Measurements from ENCODE around the gene FOCAD. TPM values are rescaled to one million over a fixed set of nuclear protein-coding genes. Genes with fewer than 3 reads are reported as not detected.

The FOCAD gene
- total RNA-seq, 1 donor from 2014 or later: 60.1 TPM

DNA sequence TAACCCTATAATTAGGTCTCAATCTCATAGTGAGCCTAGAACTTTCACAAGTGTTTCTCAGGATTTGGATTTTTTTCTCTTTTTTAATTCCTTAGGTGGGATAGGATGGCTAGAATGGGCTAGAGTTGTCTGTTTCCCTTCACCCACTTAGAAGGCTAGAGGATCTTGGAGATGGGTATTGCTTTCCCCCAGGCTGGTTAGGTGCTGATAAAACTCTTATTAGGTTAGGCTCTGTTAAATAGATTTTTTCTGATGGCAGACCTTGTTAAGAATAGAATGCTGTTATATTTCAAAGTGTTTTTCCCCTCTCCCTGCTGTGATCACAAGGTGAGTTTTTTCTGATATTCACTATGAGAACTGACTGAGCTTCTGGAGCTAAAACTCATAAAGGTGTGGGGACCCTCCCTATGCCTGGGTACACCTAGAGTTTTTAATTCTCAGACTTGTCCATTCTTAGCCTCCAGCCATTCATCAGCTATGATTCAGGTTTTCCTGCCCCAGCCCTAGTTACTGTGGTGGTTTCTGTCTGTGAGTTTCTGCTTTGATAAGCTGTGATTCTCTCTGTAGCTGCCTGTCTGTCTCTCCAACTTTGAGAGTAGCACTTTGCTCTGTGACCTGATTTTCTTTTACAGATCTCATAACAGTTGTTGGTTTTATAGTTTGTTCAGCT lies 215.0 kb downstream of the FOCAD start:
- peaks cover 4% of the 10 kb centered on the region for H3K4me1 Mint-ChIP-seq
- H3K27ac Mint-ChIP-seq (ENCODE audit: unreplicated experiment): no peak overlapping the region
- TF ChIP-seq, protein P1, sequence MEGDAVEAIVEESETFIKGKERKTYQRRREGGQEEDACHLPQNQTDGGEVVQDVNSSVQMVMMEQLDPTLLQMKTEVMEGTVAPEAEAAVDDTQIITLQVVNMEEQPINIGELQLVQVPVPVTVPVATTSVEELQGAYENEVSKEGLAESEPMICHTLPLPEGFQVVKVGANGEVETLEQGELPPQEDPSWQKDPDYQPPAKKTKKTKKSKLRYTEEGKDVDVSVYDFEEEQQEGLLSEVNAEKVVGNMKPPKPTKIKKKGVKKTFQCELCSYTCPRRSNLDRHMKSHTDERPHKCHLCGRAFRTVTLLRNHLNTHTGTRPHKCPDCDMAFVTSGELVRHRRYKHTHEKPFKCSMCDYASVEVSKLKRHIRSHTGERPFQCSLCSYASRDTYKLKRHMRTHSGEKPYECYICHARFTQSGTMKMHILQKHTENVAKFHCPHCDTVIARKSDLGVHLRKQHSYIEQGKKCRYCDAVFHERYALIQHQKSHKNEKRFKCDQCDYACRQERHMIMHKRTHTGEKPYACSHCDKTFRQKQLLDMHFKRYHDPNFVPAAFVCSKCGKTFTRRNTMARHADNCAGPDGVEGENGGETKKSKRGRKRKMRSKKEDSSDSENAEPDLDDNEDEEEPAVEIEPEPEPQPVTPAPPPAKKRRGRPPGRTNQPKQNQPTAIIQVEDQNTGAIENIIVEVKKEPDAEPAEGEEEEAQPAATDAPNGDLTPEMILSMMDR (conservative IDR thresholded peaks at IDR 0.05): no peak
- H3K9me3 Mint-ChIP-seq: no peaks in the 10 kb centered on the region
- DNase-seq (ENCODE audit: low read depth, low spot score): no peak
- no peak overlapping the region for H3K4me3 Mint-ChIP-seq
- H3K27me3 Mint-ChIP-seq (ENCODE audit: low read depth): no peaks in the 10 kb centered on the region
- no peaks in the 10 kb centered on the region for H3K36me3 Mint-ChIP-seq (ENCODE audit: low read depth)

DNA sequence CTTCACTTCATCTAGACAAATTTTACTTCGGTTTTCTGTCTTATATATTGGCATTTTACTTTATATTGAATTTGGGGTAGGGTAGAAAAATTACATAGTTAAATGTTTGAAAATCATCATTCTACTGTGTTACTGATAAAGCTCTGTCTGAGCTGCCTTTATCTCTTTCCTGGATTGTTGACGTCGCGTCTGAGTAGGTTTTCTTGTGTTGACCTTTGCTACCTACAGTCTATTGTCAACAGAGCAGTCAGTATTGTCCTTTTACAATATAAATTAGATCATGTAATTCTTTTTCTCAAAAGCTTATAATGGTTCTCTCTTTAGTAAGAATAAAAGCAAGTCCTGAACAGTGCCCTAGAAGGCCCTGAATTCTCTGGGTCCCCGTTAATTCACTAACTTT lies 219.2 kb downstream of the FOCAD start:
- TF ChIP-seq, protein P1 (conservative IDR thresholded peaks at IDR 0.05): no peak
- Mint-ChIP-seq H3K27ac (ENCODE audit: unreplicated experiment) (no peak overlapping the region), H3K4me3 (no peak overlapping the region), H3K9me3 (no peaks in the 10 kb centered on the region), H3K4me1 (peaks cover 4% of the 10 kb centered on the region), H3K36me3 (ENCODE audit: low read depth) (peaks cover 2% of the 10 kb centered on the region), H3K27me3 (ENCODE audit: low read depth) (no peaks in the 10 kb centered on the region)
- no peak for DNase-seq (ENCODE audit: low read depth, low spot score)

GRCh38 chr9:20904995-20905394 lies 220.9 kb downstream of the FOCAD start:
- Mint-ChIP-seq H3K27me3 (ENCODE audit: low read depth) (no peaks in the 10 kb centered on the region), H3K4me1 (peaks cover 4% of the 10 kb centered on the region), H3K9me3 (no peaks in the 10 kb centered on the region), H3K36me3 (ENCODE audit: low read depth) (peaks cover 2% of the 10 kb centered on the region), H3K4me3 (no peak overlapping the region), H3K27ac (ENCODE audit: unreplicated experiment) (no peak overlapping the region)
- TF ChIP-seq, protein P1 (conservative IDR thresholded peaks at IDR 0.05): no peak
- DNase-seq (ENCODE audit: low read depth, low spot score): no peak

DNA sequence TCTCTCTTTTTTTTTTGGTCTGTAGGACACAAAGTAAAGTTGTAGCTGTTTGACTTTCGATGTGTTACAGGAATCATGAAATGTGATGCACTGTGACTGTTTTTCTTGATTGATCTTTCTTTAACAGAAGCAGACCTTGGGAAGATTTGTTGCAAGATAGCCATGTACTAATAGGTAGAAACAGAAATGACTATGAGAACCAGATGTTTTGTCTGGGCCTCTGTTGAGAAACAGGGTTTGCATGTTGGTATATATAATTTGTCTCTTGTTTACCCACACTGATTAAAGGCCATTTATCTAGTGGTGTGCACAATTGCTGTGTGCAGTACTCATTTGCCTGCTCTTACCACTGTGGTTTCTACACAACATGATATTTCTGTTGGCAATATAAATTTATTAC lies 222.3 kb downstream of the FOCAD start:
- no peak overlapping the region for H3K4me3 Mint-ChIP-seq
- no peaks in the 10 kb centered on the region for H3K4me1 Mint-ChIP-seq
- TF ChIP-seq, protein P1 (conservative IDR thresholded peaks at IDR 0.05): no peak
- DNase-seq (ENCODE audit: low read depth, low spot score): no peak
- peaks cover 6% of the 10 kb centered on the region for H3K36me3 Mint-ChIP-seq (ENCODE audit: low read depth)
- H3K27ac Mint-ChIP-seq (ENCODE audit: unreplicated experiment): peak overlapping the region; percentile 82
- H3K9me3 Mint-ChIP-seq: no peaks in the 10 kb centered on the region
- H3K27me3 Mint-ChIP-seq (ENCODE audit: low read depth): no peaks in the 10 kb centered on the region

DNA sequence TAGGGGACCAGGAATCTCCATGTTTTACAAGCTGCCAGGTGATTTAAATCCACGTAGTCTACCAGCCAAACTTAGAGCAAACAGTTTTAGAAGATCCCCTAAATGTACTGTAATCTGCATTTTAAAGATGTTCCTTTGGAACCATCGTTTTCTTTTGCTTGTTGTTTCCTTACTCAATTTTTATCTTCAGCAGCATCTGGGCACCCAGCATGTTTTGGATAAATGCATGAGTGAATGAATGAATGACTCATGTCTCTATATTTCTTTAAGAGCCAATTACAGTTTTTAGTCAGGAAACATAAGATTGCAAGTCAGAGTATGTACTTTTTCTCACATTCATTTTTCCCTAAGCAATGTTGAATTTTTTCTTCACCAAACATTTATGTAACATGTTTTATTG lies 224.4 kb downstream of the FOCAD start:
- Mint-ChIP-seq H3K9me3 (no peaks in the 10 kb centered on the region), H3K27ac (ENCODE audit: unreplicated experiment) (no peak overlapping the region), H3K4me1 (no peaks in the 10 kb centered on the region), H3K4me3 (no peak overlapping the region), H3K27me3 (ENCODE audit: low read depth) (no peaks in the 10 kb centered on the region), H3K36me3 (ENCODE audit: low read depth) (peaks cover 9% of the 10 kb centered on the region)
- no peak for DNase-seq (ENCODE audit: low read depth, low spot score)
- TF ChIP-seq, protein P1 (conservative IDR thresholded peaks at IDR 0.05): no peak

Data from neural crest cell (in vitro differentiated cells).